NCI-H526 treated with DMSO at 0.1 percent for 48 hours (cell line): ENCODE results near the gene CD6.
"Not testable (repeated sequence)": the region's sequence is repeated elsewhere in the genome, so short reads cannot be mapped to it uniquely, and the experiment has no call there.

Experiments used
- DNase-seq: peaks from one replicate; lab custom pipeline; 2025; lab: John Stamatoyannopoulos, UW

CD6 gene

DNA sequence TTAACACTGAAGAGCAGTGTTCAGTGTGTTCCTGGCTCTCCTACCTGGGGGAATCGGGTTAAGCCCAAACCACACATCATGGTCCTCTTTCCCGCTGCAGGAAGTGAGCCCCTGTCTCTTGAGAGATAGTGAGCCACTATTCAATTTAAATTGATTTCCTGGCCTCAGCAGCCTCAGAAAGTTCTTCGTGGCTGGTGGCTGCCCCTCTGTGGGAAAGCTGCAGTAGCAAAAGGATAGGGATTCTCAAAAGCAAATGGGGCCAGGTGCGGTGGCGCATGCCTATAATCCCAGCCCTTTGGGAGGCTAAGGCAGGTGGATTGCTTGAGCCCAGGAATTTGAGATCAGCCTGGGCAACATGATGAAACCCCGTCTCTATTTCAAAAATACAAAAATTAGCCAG is 81.7 kb downstream of the CD6 start:
- DNase-seq, result no peak

DNA sequence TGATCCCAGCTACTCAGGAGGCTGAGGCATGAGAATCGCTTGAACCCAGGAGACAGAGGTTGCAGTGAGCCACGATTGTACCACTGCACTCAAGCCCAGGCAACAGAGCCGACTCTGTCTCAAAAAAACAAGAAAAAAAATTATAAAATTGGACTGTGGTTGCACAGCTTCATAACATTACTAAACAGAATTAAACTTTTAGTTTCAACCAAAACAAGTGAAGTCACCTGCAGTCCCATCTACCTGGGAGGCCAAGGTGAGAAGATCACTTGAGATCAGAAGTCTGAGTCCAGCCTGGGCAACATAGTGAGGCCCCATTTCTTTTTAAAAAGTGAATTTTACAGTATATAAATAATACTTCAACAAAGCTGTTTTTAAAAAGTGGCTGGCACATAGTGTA is 83.0 kb downstream of the CD6 start:
- DNase-seq, result no peak

DNA sequence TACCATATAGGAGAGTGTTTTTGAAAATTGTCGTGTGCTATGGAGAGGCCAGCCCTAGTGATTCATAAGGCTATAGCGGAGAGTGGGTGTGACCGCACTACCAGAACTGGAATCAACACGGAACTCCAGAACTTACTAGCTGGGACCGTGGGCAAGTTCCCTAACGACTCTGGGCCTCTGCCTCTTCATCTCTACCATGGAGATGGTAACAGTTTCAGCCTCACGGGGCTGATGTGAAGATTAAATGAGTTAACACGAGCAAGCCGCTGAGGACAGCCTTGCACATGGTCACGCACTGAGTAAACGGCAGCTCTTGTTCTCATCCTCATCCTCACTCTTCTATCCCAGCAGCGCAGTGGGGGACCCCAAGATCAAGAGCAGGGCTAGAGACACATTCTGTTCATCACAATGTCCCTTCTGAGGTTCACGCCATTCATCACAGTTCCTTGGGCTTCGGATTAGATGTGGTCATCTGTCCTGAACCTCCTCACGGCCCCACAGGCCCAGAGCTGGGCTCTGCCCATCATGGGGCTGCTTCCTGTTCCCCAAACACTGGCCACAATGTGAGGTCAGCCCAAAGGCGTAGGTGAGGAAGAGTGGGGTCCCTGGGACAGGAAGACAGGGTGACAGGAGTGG is 83.6 kb downstream of the CD6 start:
- no peak for DNase-seq

DNA sequence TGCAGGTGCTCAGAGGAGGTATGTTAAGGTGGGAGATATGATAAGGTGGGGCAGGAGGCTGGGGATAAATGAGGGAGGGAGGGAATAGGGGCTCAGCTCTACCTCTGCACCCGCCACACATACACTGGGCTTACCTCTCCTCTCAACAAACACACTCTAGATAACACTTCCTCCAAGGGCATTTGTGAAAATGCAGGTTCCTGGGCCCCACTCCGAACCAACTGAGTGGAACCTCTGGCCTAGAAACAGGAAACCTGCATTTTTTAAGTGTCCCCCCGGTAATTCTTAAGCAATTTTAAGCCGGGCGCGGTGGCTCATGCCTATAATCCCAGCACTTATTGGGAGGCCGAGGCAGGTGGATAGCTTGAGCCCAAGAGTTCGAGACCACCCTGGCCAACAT is 84.3 kb downstream of the CD6 start:
- DNase-seq, result no peak

DNA sequence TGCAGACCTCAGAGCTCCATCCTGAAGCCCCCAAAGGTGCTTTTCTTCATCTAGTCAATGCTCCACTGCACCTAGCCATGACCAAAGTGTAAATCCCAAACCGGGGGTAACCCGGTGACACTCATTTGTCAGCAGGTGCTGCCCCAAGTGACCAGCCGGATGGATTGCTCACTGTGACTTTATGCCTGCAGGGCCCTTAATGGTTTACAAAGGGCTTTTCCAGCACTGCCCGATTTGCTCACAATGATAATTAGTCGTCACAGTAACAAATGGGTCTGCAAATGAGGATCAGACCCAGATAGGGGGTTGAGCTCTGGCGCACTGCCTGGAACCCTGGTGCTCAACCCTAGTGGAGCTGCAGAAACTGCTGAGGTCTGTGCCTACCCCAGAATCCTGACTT is 85.1 kb downstream of the CD6 start:
- no peak for DNase-seq

DNA sequence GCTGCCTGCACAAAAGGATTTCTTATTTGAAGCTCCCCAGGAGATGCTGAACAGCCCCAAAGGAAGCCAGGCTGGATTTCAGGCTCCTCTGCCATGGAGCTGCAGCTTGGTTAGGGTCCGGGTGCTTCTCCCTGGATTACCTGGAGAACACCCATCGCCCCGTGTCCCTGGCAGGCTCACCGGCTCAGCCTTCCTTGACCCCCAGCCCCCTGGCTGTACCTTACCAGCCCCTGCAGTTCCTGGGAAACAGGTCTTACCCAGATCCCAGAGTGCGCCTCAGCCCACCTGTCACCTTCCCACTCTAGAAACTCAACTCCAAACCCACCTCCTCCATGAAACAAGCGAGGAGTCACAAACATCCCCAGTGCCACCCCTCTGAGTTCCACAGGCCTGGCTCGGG is 85.5 kb downstream of the CD6 start:
- no peak for DNase-seq

DNA sequence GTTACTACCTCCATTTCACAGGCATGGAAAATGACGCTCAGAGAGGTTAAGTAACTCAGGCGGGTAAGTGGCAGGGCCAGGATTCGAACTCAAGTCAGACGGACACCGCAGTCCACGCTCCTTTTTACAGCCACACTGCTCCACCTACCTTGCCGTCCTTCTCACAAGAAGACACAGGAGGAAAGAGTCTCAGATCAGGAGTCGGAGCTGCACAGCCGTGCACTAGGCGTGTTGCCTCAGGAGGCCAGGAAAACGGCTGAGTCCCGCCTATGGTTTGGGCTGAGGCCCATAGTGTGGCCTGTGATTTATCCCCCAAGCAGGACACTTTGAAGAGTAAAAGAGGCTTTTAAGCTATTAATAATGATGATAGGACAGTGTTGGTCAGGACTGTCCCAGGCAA is 86.1 kb downstream of the CD6 start:
- no peak for DNase-seq

DNA sequence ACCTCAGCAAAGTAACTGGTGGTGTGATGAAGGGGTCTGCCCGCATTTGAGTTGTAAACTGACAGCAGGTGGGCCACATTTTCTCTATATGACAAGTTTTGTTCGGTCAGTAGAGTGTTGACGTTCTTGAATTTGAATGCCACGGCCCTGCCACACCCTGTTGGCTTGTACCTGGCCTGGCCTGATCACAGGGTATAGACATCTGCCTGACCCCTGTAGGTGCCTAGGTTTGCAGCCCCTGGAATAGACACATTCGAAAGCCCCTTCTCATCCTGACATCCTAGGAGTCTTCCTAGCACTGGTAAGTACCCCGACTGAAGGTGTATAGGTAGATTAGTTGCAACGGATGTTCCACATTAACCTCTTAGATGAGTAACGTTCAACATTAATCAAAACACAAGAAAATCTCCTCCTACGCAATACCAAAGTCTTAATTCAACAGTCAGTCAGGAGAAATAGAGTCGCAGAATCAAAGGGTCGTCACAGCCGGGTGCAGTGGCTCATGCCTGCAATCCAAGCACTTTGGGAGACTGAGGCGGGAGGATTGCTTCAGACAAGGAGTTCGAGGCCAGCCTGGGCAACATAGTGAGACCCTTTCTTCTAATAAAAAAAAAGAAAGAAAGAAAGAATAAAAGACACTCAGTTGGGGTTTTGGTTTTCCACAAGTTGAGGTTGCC is 87.2 kb downstream of the CD6 start:
- no peak for DNase-seq

DNA sequence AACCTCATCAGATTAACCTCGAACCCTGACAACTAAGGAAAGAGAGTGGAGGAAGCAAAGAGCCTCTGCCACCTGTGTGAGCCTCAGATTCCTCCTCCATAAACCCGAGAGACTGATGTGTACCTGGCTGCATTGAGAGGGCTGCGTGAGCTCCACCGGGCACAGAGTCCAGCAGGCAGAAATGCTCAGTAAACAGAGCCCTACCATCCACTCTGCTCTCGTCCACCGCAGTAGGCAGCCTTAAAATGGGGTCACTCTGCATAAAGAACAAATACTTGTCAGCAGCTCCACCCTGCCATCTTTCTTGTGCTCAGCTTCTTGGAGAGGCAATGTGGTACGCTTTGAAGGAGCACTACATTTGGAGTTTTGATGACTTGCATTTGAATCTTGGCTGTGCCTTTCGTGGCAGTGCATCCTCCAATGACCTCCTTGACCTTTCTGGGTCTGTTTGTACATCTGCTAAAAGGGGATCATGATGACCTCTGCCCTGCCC is 87.8 kb downstream of the CD6 start:
- no peak for DNase-seq

DNA sequence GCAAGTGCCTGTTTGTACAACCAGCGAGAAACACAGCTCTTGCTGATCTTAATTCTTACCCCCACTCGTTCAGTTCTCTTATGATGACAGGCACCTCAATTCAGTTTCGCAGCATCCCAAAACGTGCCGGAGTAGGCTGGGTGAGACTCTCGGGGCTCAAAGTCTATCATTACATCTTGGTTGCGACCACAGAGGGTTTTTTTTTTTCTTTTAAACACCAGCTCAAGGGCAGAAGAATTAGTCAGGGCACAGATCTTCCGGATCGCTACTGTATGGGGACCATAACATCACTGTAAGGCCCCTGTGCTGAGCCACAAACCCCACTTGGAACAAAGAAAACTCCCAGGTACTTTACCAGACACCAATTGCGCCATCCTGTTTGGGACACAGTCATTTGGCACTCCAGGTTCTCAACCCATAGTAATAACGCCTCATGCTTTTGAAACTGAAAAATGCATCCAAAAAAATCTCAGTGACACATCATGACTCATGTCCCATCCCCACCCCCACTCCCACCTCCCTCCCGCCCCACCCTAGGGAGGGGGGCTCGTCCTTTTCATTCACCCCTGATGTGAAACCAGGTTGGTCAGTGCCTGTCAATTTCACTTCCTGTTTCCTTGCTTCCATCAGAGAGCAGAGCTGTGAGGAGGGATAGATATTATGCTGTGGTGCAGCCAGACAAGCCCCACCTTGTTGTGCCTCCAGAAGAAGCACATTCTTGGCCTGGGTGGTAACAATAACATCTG is 89.8 kb downstream of the CD6 start:
- DNase-seq, result no peak

DNA sequence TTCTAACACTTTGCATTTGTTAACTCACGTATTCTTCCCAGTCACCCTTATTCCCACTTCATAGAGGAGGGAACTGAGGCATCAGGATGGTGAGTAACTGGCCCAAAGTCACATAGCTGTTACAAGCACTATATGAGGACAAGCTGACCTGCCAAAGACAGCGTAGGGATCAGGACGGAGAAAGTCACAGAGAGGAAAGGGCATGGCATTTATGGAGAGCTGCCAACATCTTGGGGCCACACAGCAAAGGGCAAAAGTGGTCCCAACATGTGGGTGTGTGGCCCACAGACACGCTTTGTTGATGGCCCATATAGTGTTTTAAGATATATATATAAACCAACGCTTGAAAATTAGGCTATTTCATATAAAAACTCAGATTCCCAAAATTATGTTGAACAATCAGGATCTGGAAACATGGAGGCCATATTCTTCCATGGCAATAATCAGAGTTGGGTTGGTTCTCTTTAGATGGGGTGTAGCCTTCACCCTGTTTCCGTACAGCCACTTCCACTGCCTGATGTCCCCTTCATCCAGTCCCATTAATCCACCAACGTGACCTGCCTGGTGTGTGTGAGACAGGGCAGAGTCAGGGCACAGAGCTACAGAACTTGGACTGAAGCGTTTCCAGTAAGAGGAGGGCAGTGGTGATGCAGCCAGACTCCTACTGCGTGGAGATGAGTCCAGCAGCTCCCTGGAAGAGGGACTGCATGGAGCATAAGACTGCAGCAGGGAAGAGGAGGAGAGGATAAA is 90.9 kb downstream of the CD6 start:
- DNase-seq, result no peak

DNA sequence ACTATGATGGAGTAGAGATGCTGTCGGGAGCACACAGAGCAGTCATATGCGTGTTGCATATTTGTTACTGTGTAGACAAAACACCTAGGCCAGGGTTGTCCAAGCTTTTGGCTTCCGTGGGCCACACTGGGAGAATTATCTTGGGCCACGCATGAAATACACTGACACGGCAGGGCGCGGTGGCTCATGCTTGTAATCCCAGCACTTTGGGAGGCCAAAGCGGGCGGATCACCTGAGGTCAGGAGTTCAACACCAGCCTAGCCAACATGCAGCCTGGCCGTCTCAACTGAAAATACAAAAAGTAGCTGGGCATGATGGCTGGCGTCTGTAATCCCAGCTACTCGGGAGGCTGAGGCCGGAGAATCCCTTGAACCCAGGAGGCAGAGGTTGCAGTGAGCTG is 93.8 kb downstream of the CD6 start:
- DNase-seq, result not testable (repeated sequence)

DNA sequence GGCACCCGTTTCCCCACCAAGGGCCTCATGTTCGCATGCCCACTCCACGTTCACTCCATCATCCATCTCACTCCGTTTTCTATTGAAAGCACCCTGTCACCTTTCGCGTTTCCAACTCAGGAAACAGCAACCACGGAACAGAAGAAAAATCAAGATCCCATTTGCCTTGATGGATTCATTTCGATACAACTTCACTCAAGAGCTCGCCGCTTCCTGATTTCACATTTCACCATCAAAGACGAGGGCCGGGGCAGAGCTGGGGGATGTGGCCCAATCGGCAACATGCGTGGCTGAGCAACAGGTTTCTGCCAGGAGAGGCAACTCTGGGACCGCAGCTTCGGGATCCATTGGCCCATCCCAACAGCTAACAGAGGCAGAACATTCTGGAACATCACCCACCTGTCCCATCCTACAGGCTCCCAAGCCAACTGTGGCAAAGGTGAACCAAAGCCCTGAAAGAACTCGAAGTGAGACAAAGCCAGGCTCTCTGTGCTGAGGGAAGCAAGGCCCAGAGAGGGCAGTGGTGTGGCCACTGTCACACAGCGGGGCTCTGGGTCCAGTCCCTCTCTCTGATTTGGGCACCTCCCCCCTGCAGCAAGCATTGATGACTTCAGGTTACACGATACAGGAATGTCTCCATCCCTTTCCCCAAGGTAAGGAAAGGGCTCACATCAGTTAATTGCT is 94.6 kb downstream of the CD6 start:
- no peak for DNase-seq

DNA sequence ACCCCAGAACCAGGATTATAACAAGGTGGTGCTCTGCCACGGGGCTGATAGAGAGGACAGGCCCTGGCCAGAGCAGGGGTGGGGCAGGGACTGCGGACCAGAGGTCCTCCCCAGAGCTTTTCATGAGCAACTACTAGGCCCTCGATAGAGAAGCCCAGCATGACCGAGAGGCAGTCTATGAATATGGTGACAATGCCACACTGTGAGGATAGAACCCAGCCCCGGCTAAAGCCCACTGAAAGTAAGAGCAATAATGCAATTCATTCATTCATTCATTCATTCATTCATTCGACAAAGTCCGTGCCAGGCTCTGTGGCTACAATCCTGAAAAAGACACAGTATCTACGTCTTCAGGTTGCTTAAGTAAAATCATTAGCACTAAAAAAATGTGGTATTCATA is 95.2 kb downstream of the CD6 start:
- no peak for DNase-seq

DNA sequence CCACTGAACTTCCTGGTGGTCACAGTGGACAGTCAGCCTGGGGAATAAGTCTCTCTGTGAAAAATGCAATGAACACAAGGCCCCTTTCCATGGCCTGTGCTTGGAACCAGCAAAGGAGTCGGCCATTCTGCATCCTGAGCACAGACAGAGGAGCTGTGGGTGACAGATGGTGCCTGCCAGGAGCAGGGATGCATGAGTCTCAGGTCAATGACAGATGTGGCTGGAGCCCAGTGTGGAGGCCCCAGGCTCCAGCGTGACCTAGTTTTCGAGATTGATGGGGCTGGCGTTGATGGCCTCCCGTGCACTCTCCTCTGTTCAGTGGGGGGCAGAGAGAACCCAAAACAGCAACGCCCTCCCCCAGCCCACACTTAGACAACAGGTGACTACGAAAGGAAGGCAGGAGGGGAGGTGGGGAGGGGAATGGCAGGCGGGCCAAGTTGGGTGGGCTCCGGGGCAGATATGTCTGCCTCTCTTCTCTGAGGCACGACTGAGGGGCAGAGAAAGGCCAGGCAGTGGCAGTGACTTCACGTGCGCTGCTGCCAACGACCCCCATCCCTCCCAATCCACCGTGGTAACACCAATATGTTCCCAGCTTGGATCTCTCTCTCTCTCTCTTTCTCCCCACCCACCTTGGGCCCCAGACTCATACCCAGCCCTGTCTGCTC is 96.4 kb downstream of the CD6 start:
- no peak for DNase-seq

DNA sequence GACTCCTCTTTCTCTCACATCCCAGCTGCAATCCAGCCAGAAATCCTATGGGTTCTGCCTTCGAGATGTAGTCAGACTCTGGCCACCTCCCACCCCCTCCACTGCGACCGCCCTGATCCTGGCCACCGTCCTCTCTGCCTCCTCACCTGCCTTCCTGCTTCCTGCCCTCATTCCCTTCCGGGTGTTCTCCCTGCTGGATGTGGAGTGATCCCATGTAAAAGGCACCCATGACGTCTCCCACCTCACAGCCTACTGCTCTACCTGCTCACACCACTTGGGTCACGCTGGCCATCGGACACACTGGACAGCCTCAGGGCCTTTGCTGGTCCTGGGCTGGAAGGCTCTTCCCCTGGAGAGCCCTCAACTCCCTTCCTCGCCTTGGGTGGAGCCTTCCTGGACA is 97.1 kb downstream of the CD6 start:
- no peak for DNase-seq

DNA sequence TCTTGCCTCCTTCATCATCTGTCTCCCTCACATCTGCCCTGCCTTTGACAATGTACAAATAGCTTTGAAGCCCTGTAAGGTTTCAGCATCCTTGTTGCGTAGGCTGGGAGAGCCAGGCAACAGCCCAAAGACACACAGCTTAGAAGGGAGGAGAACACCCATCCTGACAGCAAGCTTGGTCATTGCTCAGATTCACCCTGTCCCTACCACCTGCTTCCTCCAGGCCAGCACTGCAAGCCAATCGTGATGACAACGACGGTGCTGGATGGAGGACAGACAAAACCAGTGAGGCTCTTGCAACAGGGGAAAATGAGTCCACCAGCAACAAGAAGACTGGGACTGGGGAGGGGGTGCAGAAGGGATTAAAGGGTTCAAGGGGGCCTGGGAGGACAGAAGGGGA is 97.9 kb downstream of the CD6 start:
- DNase-seq, result no peak
